HG02571 (cell line): ENCODE data around the gene REV3L.
"Not testable (repeated sequence)": the region's sequence is repeated elsewhere in the genome, so short reads cannot be mapped to it uniquely, and the experiment has no call there.

Source experiments
- ATAC-seq: cut with Tn5 transposase; IDR thresholded peaks from one replicate; pipeline ENCODE4 v1.9.1; 2021; ENCODE audit warnings: mild to moderate bottlenecking, moderate library complexity; ENCODE audit not compliant: unreplicated experiment

Gene REV3L, protein sequence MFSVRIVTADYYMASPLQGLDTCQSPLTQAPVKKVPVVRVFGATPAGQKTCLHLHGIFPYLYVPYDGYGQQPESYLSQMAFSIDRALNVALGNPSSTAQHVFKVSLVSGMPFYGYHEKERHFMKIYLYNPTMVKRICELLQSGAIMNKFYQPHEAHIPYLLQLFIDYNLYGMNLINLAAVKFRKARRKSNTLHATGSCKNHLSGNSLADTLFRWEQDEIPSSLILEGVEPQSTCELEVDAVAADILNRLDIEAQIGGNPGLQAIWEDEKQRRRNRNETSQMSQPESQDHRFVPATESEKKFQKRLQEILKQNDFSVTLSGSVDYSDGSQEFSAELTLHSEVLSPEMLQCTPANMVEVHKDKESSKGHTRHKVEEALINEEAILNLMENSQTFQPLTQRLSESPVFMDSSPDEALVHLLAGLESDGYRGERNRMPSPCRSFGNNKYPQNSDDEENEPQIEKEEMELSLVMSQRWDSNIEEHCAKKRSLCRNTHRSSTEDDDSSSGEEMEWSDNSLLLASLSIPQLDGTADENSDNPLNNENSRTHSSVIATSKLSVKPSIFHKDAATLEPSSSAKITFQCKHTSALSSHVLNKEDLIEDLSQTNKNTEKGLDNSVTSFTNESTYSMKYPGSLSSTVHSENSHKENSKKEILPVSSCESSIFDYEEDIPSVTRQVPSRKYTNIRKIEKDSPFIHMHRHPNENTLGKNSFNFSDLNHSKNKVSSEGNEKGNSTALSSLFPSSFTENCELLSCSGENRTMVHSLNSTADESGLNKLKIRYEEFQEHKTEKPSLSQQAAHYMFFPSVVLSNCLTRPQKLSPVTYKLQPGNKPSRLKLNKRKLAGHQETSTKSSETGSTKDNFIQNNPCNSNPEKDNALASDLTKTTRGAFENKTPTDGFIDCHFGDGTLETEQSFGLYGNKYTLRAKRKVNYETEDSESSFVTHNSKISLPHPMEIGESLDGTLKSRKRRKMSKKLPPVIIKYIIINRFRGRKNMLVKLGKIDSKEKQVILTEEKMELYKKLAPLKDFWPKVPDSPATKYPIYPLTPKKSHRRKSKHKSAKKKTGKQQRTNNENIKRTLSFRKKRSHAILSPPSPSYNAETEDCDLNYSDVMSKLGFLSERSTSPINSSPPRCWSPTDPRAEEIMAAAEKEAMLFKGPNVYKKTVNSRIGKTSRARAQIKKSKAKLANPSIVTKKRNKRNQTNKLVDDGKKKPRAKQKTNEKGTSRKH (N-terminal part only)

DNA sequence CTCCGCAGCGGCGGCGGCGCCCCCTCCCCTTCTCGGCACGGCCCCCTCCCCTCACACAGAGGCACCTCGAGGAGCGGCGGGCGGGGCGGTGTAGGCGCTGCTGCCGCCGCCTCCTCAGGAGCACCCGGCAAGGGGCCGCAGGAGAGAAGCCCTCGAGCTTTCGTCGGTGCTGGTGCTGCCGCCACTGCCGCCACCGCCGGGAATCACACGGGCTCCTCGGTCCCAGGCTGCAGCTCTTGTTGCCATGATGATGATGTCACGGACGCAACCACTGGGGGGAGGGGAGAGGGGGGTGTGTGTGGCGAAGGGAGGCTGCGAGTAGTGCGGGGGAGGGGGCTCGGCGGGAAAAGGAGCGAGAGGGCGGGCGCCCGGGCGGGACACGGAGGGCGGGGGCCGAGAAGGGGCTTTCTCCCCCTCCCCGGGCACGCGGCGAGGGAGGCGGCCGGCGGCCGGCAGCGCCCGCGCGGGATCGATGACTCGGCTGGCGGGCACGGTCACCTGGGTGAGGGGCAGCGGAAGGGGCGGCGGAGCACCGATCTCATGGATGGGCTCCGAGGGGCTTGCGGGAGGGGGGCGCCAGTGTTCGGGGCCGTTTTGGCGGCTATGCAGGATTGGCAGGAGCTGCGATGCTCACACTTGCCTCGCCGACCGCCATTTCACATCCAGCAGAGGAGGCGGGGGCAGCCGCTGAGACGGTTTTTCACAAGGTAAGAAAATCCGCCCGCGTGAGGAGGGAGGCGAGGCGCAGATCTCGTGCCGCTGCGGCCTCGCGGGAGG is at the start of gene REV3L:
TSS of gene REV3L (minus strand) at position 260 of the 777 bp plus-strand sequence. CDS start 330 bp downstream, outside the sequence.
- peak; percentile 32 for ATAC-seq

DNA sequence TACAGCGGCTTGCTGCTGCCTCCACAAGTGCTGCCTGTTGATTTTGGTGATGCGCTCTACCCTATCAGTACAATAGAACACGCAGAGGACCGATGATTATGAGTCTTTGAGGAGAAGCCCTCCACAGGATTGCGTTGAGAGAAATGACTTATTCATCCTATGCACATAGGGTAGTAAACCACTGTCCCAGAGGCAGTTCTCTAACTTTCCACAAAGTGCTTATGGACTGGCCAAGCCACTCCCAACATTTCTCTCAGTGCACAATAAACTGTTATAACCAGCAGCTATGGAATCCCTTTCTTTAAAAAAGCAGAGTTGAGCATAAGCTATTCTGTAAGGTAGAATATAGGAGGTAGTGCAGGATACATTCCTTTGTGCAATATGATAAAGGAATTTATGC is 48.2 kb upstream of the REV3L start:
- no peak for ATAC-seq

DNA sequence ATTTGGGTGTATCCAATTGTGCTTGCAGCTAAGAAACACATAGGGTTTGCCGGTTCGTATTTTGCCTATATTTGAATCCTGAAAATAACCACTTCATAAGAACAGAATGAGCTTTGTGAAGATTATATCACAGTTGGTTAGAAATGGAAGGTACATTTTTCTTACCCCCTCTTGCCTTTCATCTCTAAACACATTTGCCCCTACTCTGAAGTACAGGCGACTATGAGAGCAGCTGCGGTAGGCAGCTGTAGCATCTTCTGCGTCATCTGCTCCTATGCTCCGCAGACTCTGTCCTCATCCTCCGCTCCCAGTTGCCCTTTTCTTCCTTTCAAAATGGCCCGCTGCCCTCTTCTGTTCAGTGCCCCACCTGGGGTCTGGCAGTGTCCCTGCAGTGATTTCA is 47.6 kb upstream of the REV3L start:
- no peak for ATAC-seq

DNA sequence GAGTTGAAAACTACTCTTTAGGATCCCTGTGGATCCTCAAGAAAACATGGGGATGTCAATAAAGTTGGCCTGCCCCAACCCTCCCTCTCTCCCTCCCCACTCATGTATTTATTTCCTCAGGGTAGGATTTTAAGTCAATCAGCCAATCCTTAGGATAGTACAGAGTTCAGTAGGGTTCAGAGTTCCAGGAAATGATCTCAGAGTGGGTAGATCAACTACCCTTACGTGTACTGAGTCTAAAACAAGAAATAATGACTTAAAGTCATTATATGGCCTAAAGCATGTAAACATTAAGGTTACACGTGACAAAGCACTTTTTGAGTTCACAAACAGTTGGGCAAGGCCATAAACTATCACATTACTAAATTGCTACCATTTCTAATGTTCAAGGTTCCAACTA is 47.2 kb upstream of the REV3L start:
- ATAC-seq: no peak

DNA sequence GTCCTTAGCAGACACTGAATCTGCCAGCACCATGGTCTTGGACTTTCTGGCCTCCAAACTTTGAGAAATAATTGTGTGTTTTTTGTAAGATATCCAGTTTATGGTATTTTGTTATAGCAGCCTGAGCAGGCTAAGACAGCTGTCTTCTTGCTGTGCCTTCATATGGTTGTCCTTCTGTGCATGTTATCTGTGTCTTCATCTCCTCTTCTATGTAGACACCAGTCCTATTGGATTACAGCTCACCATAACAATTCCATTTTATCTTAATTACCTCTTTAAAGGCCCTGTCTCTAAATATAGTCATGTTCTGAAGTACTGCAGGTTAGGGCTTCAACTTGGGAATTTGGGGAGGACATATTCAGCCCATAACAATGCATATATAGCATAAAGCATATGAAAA is 44.3 kb upstream of the REV3L start:
- ATAC-seq: no peak

DNA sequence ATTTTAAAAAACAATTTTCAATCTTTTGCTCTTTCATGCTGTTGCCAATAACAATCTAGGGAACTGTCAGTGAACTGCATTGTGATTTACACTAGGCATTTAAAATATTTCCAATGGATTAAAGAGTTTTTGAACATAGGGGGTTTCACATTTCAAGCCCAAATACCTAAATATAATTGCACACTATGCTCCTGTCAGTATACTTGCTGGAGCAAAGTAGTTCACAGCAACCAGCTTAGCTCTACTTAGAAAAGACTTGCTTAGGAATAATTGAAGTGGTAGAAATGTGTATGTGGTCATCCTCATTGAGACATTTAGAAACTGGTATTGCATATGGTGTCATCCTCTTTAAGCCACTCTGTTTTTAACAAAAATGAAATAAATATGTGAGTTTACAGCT is 41.7 kb upstream of the REV3L start:
- no peak for ATAC-seq

DNA sequence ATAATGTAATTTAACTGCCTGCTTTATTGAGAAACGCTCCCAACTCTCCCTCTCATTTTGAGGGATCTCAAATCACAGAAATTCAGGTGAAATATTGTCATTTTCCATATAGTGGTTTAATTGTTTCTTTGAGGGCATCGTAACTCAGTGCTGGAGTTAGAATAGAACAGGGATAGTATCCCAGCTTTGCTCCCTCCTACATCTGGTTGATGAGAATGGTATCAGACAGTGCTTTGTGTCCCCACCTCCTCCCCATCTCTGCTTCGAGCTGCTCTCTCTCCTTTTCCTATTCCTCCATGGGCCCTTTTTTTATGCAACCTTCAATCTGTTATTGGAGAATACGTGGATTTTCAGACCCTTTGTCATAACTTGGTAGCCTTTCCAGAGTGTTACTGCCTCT is 41.2 kb upstream of the REV3L start:
- ATAC-seq: no peak

DNA sequence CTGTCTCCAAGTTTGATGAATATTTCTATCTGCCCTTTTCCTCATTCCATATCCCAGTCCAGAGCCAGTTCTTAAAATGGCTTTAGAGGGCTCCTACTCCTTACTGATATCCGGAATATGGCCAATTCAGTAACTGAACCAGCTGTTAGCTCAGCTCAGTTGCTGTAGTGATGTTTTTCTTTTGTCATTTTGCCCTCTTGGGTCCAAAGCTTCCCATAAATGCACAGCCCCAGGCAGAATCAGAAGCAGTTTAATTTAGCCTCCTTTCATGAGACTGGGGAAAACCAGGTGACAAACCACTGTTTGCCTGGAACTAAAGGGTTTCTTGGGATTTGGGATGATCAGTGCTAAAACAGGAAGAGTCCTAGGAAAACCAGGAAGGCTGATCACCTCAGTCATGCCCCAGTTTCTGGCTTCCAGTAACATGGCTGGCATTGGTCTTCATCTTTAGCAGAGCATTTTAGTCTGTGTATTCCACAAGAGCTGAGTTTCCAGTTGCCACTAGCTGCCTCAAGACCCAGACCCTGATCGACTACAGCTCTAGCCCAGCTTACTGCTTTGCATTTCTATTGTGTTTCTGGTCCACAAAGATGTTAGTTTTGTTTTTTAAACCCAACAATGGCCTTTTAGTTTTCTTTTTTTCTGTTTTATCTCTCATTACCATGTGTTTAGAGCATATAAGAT is 40.6 kb upstream of the REV3L start:
- ATAC-seq: no peak

DNA sequence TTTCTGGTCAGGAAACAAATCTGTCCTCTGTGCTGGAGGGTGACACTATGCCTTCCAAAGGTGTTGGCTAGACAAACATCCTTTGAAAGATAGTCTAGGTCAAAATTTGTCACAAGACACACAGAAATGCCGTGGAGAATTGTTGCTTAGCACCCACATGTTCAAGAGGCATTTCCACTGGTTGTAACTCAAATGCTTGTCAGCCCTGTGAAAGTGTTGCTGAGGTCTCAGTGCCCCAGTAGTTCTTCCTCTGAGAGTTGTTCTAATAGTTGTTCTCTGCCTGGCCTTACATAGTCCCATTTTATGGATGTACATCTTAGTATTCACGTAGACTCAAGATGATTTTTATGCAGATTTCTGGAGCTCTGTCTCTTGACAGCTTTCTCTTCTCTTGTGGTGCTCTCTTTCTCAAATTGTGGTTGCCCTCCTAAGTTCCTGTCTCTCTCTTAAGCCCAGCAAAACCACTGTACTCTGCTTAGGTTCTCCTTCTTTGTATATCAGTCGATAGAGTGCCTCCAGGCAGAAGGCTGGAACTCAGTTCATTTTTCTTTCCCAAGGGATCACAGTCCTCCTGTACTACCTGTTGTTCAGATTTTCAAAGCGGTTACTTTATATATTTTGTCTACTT is 39.5 kb upstream of the REV3L start:
- no peak for ATAC-seq

DNA sequence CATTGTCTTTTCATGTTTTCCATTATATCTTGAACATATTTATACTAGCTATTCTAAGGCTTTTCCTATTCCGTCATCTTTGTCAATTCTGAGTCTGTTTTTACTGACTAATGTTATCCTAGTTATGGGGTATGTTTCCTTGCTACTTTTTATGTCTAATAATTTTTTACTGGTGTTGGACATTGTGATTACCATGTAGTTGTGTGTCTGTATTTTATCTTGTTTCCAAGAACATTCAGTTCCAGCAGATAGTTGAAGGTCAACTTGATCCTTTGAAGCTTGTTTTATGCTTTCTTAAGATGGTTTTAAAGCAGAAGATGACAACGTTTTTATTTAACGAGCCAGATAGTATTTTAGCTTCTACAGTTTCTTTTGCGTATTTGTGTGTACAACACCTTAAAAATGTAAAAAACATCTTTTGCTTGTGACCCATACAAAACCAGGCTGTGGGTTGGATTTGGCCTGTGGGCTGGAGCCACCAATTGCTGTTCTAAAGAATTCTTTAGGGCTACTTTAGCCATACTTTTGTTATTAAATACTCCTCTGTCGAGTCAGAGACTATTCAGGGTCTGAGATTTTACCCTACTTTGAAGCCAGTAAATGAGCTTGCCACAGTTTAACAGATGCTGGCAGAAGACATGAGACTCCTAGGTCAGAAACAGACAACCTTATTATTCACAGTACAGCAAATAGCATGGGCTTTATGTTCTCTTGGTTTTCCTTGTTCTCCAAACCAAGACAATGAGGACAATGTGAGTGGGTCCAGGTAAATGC is 38.7 kb upstream of the REV3L start:
- no peak for ATAC-seq

DNA sequence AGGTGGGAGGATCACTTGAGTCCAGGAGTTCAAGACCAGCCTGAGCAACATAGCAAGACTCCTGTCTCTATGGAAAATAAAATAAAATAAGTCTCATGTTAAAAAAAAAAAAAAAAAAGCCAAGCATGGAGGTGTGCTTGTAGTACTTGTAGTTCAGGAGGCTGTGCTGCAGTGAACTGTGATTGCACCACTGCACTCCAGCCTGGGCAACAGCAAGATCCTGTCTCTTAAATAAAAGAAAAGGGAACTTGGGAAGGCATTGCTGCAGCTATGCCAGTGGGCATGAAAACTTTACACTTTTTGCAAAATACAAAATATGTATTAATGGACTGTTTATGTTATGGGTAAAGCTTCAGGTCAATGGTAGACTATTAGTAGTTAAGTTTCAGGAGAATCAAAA is 37.5 kb upstream of the REV3L start:
- no peak for ATAC-seq

DNA sequence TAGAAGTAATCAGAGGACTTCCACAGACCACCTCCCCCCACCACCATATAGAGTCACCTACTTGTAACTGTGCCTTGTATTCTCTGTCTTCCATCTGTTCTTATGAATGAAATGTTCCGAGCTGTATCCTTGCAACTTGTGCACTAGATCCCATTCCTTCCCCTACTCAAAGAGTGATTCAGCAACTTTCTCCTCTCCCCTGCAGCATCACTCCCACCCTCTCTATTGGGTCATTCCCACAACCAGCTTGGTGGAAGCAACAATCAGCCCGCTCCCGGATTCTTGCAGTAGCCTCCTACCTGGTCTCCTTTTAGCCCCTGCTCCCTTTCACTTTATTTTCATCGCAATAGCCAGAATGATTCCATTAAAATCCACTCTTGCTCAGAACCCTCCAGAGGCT is 34.9 kb upstream of the REV3L start:
- ATAC-seq: no peak

DNA sequence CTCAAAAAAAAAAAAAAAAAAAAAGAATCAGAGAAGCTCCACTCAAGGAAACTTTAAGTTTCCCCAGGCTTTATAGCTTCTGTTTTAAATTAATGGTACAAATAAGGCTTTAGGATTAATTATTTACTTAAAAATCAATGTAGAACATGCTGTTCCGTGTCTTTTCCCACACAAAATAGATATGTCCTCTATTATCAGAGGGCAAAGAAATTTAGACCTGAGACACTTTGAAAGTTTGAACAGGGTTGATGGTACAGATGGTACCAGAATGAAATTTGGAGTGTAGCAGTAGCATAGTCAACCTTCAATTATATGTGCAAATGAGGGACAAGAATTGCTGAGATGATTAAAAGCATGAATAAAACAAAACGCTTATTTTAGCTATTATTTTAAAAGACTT is 32.2 kb upstream of the REV3L start:
- no peak for ATAC-seq

DNA sequence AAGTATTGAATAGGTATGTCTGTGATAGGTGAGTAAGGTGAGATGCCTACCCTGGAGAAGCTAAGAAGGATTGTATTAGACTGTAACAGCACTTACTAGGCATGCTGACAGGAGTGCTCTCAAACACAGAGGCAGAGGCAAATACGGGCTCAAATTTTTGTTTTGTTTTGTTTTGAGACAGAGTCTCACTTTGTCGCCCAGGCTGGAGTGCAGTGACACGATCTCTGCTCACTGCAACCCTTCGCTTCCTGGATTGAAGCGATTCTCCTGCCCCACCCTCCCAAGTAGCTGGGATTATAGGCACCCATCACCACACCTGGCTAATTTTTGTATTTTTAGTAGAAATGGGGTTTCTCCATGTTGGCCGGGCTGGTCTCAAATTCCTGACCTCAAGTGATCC is 31.5 kb upstream of the REV3L start:
- not testable (repeated sequence) for ATAC-seq

DNA sequence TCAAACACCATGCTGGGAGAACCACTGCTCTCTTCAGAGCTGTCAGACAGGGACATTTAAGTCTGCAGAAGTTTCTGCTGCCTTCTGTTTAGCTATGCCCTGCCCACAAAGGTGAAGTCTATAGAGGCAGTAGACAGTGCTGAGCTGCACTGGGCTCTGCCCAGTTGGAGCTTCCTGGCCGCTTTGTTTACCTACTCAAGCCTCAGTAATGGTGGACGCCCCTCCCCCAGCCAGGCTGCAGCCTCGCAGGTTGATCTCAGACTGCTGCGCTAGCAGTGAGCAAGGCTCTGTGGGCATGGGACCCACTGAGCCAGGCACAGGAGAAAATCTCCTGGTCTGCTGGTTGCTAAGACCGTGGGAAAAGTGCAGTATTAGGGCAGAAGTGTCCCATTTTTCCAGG is 24.2 kb upstream of the REV3L start:
- not testable (repeated sequence) for ATAC-seq

DNA sequence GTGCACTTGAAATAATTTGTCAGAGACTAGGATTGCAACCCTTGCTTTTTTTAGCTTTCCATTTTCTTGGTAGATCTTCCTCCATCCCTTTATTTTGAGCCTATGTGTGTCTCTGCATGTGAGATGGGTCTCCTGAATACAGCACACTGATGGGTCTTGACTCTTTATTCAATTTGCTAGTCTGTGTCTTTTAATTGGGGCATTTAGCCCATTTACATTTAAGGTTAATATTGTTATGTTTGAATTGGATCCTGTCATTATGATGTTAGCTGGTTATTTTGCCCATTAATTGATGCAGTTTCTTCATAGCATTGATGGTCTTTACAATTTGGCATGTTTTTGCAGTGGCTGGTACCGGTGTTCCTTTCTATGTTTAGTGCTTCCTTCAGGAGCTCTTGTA is 22.5 kb upstream of the REV3L start:
- not testable (repeated sequence) for ATAC-seq

DNA sequence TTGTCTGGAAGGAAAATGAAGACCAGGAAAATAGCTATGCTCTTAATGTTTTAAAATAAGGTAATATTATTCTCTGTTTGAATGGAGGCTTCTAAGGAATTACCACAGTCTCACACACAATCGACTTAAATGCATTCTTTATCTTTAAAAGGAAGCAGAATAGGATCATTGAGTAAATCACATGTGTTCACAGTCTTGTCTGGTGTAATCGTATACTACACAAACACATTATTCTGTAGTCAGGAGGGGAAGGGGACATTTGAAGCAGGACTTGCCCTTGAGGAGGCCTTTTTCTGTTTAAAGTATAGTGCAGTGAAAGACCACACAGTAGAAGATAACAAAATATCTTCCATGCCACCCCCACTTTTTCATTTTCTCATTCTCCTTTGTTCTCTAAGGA is 20.6 kb upstream of the REV3L start:
- no peak for ATAC-seq

DNA sequence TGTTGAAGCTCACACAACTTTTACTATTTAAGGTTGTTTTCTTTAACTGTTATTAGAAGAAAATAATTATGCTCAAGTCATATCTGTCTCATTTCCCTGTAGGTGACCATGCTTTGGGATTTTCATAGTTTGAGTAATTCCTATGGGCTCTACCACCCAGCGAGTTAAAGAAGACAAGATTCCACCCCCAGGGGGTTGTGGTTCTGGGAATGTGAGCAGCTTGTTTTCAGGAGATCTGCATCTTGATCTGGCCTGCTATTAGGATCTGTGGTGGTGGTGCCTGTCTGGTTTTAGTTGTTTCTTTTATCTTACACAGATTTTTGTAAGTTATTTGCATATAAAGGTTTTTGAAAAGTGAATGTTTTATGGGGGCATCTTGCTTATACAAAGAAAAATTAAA is 20.2 kb upstream of the REV3L start:
- ATAC-seq: no peak

DNA sequence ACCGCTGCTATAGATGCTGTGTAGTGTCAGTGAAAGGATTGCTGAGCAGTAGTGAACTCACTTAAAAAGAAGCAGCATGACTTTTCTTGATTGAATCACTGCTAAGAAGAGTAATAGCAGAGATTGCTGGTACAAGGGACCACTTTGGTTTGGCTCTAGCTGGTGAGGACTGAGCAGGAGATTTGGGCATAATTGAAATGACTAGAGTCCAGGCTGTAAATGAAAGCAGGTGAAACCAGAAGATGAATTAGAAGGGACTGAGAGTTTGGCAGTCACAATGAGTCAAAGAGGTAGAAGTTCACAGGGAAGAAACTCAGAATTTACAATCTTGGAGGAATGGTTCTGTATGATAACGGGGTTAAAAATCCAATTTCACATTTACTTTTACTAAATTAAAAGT is 19.1 kb upstream of the REV3L start:
- ATAC-seq: no peak
